ENCODE measurements around the gene PPP6R2.

Gene PPP6R2

GRCh38 chr22:50461979-50462540 is 118.9 kb downstream of the PPP6R2 start:
- Histone ChIP-seq H3K27ac (ENCODE audit: poor library complexity, severe bottlenecking) (no peak overlapping the region), H3K4me1 (ENCODE audit: insufficient read depth, poor library complexity, severe bottlenecking) (peaks cover 4% of the 10 kb centered on the region), H3K27me3 (ENCODE audit: insufficient read depth, poor library complexity, severe bottlenecking) (no peaks in the 10 kb centered on the region), H3K9me3 (ENCODE audit: severe bottlenecking) (no peaks in the 10 kb centered on the region), H3K36me3 (ENCODE audit: low read depth) (peaks cover 63% of the 10 kb centered on the region), H3K4me3 (ENCODE audit: severe bottlenecking) (no peak overlapping the region)
- TF ChIP-seq CTCF (IDR thresholded peaks at IDR 0.05; ENCODE audit: poor library complexity, severe bottlenecking): no peak
- DNase-seq (ENCODE audit: low spot score) (no peak), ATAC-seq (ENCODE audit: low read depth) (no peak)

- no peak for ATAC-seq (ENCODE audit: low read depth)
- H3K27ac ChIP-seq (ENCODE audit: poor library complexity, severe bottlenecking): no peak overlapping the region
- no peak overlapping the region for H3K4me3 ChIP-seq (ENCODE audit: severe bottlenecking)
- H3K4me1 ChIP-seq (ENCODE audit: insufficient read depth, poor library complexity, severe bottlenecking): peaks cover 4% of the 10 kb centered on the region
- TF ChIP-seq CTCF (IDR thresholded peaks at IDR 0.05; ENCODE audit: poor library complexity, severe bottlenecking): no peak
- no peaks in the 10 kb centered on the region for H3K27me3 ChIP-seq (ENCODE audit: insufficient read depth, poor library complexity, severe bottlenecking)
- H3K9me3 ChIP-seq (ENCODE audit: severe bottlenecking): no peaks in the 10 kb centered on the region
- peaks cover 66% of the 10 kb centered on the region for H3K36me3 ChIP-seq (ENCODE audit: low read depth)
- no peak for DNase-seq (ENCODE audit: low spot score)
These were observed 120.2 kb downstream of the PPP6R2 start for GRCh38 chr22:50463188-50463900.

- Histone ChIP-seq H3K27me3 (ENCODE audit: insufficient read depth, poor library complexity, severe bottlenecking) (no peaks in the 10 kb centered on the region), H3K4me3 (ENCODE audit: severe bottlenecking) (no peak overlapping the region), H3K4me1 (ENCODE audit: insufficient read depth, poor library complexity, severe bottlenecking) (peaks cover 4% of the 10 kb centered on the region), H3K36me3 (ENCODE audit: low read depth) (peaks cover 61% of the 10 kb centered on the region), H3K9me3 (ENCODE audit: severe bottlenecking) (no peaks in the 10 kb centered on the region), H3K27ac (ENCODE audit: poor library complexity, severe bottlenecking) (no peak overlapping the region)
- TF ChIP-seq CTCF (IDR thresholded peaks at IDR 0.05; ENCODE audit: poor library complexity, severe bottlenecking): no peak
- DNase-seq (ENCODE audit: low spot score): no peak
- ATAC-seq (ENCODE audit: low read depth): no peak
These were observed 121.3 kb downstream of the PPP6R2 start for GRCh38 chr22:50464451-50464850.

- no peak overlapping the region for H3K27ac ChIP-seq (ENCODE audit: poor library complexity, severe bottlenecking)
- no peak for DNase-seq (ENCODE audit: low spot score)
- peaks cover 55% of the 10 kb centered on the region for H3K36me3 ChIP-seq (ENCODE audit: low read depth)
These were observed 122.2 kb downstream of the PPP6R2 start for GRCh38 chr22:50465066-50465930.

More at GRCh38 chr22:50465066-50465930, 122.2 kb downstream of the PPP6R2 start:
- Histone ChIP-seq H3K4me3 (ENCODE audit: severe bottlenecking) (no peak overlapping the region), H3K4me1 (ENCODE audit: insufficient read depth, poor library complexity, severe bottlenecking) (peaks cover 12% of the 10 kb centered on the region), H3K9me3 (ENCODE audit: severe bottlenecking) (no peaks in the 10 kb centered on the region), H3K27me3 (ENCODE audit: insufficient read depth, poor library complexity, severe bottlenecking) (no peaks in the 10 kb centered on the region)
- no peak for ATAC-seq (ENCODE audit: low read depth)
- TF ChIP-seq CTCF (IDR thresholded peaks at IDR 0.05; ENCODE audit: poor library complexity, severe bottlenecking): no peak

Data from RWPE2 (cell line).